ENCODE data around the gene BCR.

The BCR gene

DNA sequence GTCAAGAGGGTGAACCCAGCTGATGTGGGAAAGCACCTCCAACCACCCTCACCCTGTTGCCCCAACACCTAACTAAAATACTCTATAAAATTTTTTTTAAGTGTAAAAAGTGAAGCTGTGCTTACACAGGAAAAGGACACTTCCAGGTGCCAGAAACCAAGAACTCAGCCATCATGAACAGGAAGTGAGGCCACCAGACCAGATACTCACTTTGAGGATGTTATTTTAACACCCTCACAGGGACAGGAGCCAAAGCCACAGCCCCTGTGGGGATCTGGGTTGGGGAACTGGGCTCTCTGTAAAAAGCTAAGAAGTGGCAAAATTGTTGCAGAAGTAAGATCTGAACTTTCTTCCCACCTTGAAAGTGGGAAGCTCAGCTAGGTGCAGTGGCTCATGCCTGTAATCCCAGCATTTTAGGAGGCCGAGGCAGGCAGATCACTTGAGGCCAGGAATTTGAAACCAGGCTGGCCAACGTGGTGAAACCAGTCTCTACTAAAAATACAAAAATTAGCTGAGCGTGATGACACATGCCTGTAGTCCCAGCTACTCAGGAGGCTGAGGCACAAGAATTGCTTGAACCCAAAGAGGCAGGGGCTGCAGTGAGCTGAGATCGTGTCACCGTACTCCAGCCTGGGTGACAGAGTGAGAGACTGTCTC lies 42.3 kb upstream of the BCR start:
- peaks cover 3% of the 10 kb centered on the region; the same call in 1 of the 2 replicates for H3F3A ChIP-seq (ENCODE audit: control insufficient read depth, insufficient read depth)
- H3K4me2 ChIP-seq (ENCODE audit: low read length), result peak overlapping the region; percentile 46
- H3K36me3 ChIP-seq (ENCODE audit: control insufficient read depth, low read length), result no peaks in the 10 kb centered on the region
- no peaks in the 10 kb centered on the region for H3K9me3 ChIP-seq (ENCODE audit: control insufficient read depth, insufficient read depth, low read length)
- H3K27me3 ChIP-seq (ENCODE audit: control insufficient read depth, low read length), result no peaks in the 10 kb centered on the region
- H3K4me3 ChIP-seq (ENCODE audit: low read length), result peak overlapping the region; percentile 31
- no peaks in the 10 kb centered on the region for H3K79me2 ChIP-seq (ENCODE audit: control insufficient read depth, low read length)
- no peaks in the 10 kb centered on the region for H4K20me1 ChIP-seq (ENCODE audit: control insufficient read depth, insufficient read depth, low read depth, low read length)
- H3K4me1 ChIP-seq (ENCODE audit: control insufficient read depth, low read length), result peaks cover 64% of the 10 kb centered on the region
- no peak for TF ChIP-seq EZH2phosphoT487 (IDR thresholded peaks at IDR 0.05; ENCODE audit: borderline replicate concordance, low read length)
- TF ChIP-seq, protein P1, sequence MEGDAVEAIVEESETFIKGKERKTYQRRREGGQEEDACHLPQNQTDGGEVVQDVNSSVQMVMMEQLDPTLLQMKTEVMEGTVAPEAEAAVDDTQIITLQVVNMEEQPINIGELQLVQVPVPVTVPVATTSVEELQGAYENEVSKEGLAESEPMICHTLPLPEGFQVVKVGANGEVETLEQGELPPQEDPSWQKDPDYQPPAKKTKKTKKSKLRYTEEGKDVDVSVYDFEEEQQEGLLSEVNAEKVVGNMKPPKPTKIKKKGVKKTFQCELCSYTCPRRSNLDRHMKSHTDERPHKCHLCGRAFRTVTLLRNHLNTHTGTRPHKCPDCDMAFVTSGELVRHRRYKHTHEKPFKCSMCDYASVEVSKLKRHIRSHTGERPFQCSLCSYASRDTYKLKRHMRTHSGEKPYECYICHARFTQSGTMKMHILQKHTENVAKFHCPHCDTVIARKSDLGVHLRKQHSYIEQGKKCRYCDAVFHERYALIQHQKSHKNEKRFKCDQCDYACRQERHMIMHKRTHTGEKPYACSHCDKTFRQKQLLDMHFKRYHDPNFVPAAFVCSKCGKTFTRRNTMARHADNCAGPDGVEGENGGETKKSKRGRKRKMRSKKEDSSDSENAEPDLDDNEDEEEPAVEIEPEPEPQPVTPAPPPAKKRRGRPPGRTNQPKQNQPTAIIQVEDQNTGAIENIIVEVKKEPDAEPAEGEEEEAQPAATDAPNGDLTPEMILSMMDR (IDR thresholded peaks at IDR 0.05; ENCODE audit: low read depth, low read length, poor library complexity, severe bottlenecking), result no peak
- H3K9me2 ChIP-seq (replicated peaks; ENCODE audit: control insufficient read depth, low read length), result no peaks in the 10 kb centered on the region
- peak overlapping the region; percentile 43 for H3K27ac ChIP-seq (ENCODE audit: low read depth, low read length)

- no peaks in the 10 kb centered on the region for H3K79me2 ChIP-seq (ENCODE audit: control insufficient read depth, low read length)
- H3K9me3 ChIP-seq (ENCODE audit: control insufficient read depth, insufficient read depth, low read length), result no peaks in the 10 kb centered on the region
- TF ChIP-seq, protein P1 (IDR thresholded peaks at IDR 0.05; ENCODE audit: low read depth, low read length, poor library complexity, severe bottlenecking), result no peak
- TF ChIP-seq EZH2phosphoT487 (IDR thresholded peaks at IDR 0.05; ENCODE audit: borderline replicate concordance, low read length), result no peak
- H3K9me2 ChIP-seq (replicated peaks; ENCODE audit: control insufficient read depth, low read length), result no peaks in the 10 kb centered on the region
- H3K36me3 ChIP-seq (ENCODE audit: control insufficient read depth, low read length), result no peaks in the 10 kb centered on the region
- peaks cover 64% of the 10 kb centered on the region for H3K4me1 ChIP-seq (ENCODE audit: control insufficient read depth, low read length)
- H4K20me1 ChIP-seq (ENCODE audit: control insufficient read depth, insufficient read depth, low read depth, low read length), result no peaks in the 10 kb centered on the region
- H3K4me2 ChIP-seq (ENCODE audit: low read length), result peak overlapping the region; percentile 46
- H3F3A ChIP-seq (ENCODE audit: control insufficient read depth, insufficient read depth), result peaks cover 3% of the 10 kb centered on the region; the same call in 1 of the 2 replicates
- H3K27me3 ChIP-seq (ENCODE audit: control insufficient read depth, low read length), result no peaks in the 10 kb centered on the region
- peak overlapping the region; percentile 31; the same call in 1 of the 2 replicates for H3K4me3 ChIP-seq (ENCODE audit: low read length)
- H3K27ac ChIP-seq (ENCODE audit: low read depth, low read length), result peak overlapping the region; percentile 43; the same call in 1 of the 2 replicates
Observed at GRCh38 chr22:23138584-23139435, 41.5 kb upstream of the BCR start.

DNA sequence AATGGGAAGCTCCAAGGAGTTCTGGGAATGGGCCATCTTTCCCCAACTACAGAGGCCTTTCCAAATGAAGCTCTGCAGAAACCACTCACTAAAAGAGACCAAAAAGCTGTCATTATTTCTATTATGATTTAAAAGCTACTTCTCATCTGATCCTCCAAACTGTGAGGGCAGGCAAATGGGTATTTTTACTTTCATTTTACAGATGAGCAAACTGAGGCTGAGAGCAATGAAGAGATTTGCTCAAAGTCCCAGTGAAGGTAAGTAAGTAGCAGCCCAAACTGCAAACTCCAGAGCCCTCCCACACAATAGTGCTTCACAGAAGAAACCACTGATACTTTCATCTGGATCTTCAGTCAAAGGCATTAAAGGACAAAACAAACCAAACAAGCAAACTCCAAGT lies 39.9 kb upstream of the BCR start:
- Histone ChIP-seq H3K79me2 (ENCODE audit: control insufficient read depth, low read length) (no peaks in the 10 kb centered on the region), H3K4me3 (ENCODE audit: low read length) (no peak overlapping the region), H3K9me2 (replicated peaks; ENCODE audit: control insufficient read depth, low read length) (no peaks in the 10 kb centered on the region), H3K27ac (ENCODE audit: low read depth, low read length) (no peak overlapping the region), H3K4me1 (ENCODE audit: control insufficient read depth, low read length) (peaks cover 77% of the 10 kb centered on the region), H4K20me1 (ENCODE audit: control insufficient read depth, insufficient read depth, low read depth, low read length) (no peaks in the 10 kb centered on the region), H3F3A (ENCODE audit: control insufficient read depth, insufficient read depth) (peaks cover 3% of the 10 kb centered on the region; the same call in 1 of the 2 replicates), H3K27me3 (ENCODE audit: control insufficient read depth, low read length) (no peaks in the 10 kb centered on the region), H3K36me3 (ENCODE audit: control insufficient read depth, low read length) (no peaks in the 10 kb centered on the region), H3K9me3 (ENCODE audit: control insufficient read depth, insufficient read depth, low read length) (no peaks in the 10 kb centered on the region), H3K4me2 (ENCODE audit: low read length) (no peak overlapping the region)
- TF ChIP-seq EZH2phosphoT487 (IDR thresholded peaks at IDR 0.05; ENCODE audit: borderline replicate concordance, low read length), result no peak
- TF ChIP-seq, protein P1 (IDR thresholded peaks at IDR 0.05; ENCODE audit: low read depth, low read length, poor library complexity, severe bottlenecking), result no peak

All from DOHH2 (cell line).